Measurements from ENCODE around the gene QPCT.
"Not testable (repeated sequence)": the region's sequence is repeated elsewhere in the genome, so short reads cannot be mapped to it uniquely, and the experiment has no call there.

The QPCT gene

DNA sequence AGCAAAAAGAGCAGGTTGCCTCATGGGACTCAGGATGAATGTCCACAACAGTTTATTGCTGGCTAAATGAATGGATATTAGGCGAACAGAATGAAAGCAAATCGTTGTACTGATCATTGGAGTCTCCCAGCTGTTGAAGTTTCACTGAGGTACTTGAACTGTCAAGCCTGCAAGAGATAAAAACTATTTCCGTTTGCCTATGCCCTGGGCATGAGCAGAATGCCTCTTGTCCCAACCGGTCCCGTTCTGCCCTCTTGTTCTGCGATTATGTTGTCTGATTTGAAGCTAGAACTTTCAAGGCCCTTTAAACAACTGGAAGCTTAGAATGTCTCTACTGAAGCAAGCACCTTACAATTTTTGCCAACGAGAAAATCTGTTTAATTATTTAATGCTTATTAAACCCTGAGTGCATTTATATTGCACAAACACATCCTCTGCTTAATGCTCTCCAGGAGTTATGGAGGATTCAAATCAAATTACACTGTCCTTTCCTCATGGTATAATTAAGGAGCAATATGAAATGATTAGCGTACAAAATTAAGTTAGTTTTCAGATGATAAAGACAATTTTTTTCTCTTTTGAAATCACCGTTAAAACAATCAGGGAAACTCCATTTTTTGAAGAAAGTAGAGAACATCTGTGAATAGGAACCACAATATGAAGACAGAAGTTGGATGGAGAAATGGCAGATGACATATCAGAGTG lies 17.7 kb downstream of the QPCT start:
- DNase-seq, result no peak

DNA sequence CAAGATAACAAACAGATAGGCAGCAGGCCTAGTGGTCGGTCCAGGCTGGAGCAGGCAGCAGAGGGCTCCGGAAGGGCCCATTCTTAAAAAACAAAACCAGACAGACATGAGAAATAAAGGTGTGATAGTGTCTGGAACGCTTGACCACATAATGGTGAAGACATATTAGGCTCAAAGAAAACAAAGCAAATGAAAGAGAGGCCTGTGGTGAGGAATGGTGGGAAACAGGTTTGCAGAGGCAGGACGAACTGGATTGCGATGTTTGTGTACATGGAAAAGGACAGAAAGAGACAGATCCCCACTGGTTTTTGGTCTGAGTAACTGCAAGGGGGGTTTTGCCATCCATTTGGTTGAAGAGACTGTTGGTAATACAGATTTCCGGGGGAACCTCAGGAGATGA lies 19.9 kb downstream of the QPCT start:
- no peak for DNase-seq

DNA sequence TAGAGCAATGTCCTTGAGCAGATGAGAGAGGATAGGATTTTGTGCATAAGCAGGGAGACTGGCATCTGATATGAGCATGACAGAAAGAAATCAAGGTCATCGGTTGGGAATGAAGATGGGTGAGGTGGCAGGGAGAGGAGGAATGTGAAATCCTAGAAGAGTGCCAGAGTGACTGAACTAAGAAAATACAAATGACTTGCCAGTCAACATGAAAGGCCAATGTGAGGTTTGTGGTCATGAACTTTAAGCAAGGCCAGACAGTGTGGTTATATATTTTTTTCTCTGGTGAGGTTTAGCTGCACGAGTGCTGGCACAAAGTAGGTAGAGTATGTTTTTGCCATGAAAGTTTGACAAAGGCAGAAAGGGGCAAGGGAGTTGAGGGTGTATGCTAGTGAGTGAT lies 21.2 kb downstream of the QPCT start:
- peak; percentile 55 for DNase-seq

DNA sequence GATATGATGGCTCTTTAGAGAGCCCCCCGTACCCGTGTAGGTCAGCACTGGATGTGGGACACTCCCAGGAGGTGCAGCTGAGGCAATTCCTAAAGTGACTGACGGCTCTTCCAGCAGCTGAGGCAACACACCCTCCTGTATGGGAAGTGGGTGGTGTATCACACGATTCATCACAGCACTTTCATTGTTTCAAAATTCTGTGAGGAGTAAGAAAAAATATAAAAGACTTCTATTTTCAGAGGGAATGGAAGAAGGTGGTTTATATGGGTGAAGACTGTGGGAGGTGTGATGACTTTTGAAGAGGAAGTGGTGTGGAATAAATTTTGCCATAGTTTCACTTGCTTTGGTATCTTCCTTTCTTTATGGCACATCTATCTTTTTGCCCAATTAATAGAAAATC lies 22.3 kb downstream of the QPCT start:
- DNase-seq, result no peak

DNA sequence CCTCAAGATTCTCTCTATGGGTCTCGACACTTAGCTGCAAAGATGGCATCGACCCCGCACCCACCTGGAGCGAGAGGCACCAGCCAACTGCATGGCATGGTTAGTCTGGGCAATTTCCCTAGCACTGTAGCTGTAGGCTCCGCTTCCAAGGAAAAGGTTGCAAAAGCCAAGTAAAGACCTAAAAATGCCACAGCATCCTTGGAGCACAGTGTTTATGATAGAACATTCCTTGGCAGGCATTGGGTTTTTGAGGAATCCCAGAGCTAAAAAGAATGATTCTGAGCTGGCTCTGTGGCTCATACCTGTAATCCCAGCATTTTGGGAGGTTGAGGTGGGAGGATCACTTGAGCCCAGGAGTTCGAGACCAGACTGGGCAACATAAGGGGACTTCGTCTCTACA lies 22.9 kb downstream of the QPCT start:
- no peak for DNase-seq

DNA sequence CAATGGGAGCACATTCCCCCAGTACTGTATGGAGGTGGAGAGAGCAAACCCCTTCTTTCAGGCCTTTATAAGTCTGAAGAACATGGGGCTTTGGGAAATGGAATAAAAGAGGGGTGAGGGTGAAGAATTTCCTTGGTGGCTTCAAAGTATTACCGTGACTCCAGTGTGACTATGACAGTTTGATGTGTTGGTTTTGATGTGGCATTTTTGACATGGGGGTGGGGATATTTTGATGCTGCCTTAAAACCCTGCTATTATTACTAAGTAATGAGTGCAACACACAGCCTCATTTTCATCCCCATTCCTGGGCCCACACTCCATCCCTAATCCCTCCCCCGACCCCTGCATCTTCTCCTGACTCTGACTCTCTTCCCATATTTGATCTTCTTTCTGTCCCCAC lies 23.6 kb downstream of the QPCT start:
- no peak for DNase-seq

DNA sequence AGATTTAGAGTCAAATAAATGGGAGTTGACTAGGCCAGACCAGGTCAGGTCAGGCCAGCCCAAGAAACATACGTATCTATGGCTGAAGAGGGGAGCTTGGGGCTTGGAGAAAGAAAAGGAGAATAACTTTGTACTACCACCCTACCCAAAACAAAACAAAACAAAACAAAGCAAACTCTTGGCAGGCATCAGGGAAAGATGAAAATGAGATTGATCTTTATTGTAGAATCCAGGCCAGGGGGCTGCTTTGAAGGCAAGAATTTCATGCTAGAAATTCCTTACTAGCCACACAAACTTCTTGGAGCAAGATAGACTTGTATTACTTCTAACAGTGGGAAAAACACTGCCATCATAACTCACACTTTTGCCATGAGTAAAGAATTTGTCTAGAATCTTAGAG lies 26.2 kb downstream of the QPCT start:
- no peak for DNase-seq

DNA sequence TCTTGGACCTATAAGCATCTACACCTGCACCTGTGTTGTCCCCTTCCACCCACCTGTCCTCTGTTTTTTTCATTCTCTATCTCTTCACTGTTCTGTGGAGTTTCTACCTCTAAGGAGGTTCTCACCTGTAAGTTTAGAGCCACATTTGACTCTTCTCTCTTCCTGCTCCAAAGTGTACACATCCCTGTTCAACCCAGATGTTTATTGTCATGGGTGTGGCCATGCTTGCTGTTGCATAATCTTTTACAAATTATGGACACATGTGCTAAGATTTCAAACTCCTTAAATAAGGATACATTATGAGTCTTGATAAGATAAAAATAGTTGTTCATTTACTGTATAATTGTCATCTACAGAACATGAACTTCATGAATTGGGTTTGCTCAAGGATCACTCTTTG lies 27.6 kb downstream of the QPCT start:
- DNase-seq, result no peak

DNA sequence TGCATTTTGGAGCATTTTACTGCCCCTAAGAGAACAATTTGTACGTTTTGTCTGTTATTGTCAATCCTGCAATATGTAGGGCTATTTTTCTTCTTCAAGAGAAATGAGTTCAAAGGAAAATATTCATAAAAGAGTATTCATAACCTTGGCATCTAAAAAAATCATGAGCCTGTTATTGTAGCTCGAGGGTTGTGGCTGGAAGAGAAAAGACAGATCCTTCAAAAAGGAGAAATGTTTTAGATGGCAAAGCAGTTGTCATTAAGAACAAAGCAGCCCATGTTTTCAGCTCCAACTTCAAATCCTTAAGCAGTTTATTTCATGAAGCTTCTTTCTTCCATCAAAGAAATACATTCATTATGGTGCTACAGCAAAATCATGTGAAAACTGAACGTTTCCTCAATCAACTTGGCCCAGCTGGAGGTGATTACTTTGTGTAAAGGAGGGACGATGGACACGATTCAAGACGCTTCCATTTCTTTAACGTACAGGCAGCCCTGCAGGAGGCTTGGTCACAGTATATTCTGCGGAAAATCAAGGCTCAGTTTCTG lies 31.4 kb downstream of the QPCT start:
- DNase-seq, result no peak

DNA sequence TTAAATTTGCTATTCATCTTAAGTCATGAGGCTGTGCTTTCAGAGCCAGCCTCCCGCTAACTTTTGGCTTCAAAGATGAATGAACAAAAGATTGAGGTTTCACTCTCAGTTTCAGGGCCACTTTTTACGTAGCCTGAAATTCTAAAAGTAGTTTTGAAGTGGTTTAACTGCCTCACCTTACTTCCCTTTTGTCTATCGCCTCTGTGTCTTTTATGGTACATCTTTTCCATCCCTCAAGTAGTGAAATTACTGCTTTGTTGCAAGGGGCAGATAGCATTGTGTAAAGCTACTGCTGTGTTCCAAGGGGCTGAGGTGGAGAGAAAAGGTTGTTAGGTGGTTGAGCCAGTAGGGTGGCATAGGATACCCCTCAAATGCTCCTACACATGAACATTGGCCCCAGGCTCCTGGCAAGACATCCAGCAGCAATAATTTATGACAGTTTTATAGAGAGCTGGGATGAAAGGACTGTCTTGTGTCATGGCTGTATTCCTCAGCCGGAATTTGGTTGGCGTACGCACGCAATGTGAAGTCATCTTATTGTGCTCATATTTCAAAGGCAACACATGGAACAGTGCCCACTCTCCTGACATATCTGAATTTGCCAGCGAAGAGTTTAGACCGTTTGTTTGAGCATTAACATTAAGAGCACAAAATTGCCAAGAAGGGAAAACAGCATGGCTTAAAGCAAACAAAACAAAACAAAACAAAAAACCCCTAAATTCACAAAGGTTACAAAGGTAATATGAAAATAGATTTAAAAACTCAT lies 32.2 kb downstream of the QPCT start:
- peak; percentile 85 for DNase-seq

DNA sequence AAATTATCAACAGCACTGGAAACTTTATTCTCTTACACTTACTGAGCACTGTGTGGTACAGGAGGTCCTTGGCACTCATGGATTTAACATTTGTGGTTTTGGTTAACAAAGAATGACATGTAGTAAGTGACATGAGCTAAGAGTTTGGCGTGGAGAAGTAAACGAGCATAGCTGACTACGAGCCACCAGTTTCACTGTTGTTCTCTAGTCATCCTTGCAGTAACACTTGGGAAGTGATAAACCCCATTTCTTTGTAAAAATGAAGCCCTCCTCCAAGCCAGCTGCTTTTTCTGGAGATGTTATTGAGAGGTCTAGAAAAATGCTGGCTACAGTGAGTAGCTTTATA lies 32.7 kb downstream of the QPCT start:
- peak; percentile 81 for DNase-seq

DNA sequence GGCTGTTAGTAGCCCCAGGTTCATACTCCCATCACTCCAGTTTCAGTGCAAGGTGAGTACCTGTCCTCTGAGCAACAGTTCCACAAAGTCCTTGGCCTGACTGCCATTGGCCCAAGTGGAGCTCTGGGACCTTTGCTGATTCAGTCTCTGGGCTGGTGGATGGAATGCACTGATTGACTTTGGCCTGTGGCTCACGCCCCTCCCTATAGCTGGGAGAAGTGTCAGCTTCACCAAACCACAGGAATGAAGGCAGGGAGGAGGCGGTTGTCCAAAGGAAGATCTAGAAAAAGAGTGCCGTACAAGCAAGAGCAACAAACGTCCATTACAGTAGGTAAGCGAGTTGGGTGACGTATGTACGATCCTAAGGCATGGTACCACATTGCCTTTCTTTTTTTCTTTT lies 34.0 kb downstream of the QPCT start:
- no peak for DNase-seq

DNA sequence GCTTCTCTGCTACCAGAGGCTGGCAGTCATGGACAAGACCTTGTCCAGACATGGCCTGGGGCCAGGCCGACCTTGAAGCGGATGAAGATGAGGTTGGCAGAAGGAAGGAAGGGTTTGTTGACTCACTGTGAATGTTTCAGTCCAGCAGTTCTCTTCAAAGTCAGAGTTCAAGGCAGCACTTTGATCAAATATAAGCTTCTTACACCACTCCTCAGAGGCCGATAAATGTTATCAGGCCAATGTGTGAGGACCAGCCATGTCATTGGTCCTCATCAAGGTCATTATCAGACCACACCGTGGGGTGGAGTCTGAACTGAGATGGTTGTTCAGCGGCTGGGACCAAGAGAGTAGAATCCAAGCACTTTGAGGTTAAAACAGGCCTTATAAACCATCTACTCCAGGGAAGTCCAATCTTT lies 35.5 kb downstream of the QPCT start:
- DNase-seq, result no peak

DNA sequence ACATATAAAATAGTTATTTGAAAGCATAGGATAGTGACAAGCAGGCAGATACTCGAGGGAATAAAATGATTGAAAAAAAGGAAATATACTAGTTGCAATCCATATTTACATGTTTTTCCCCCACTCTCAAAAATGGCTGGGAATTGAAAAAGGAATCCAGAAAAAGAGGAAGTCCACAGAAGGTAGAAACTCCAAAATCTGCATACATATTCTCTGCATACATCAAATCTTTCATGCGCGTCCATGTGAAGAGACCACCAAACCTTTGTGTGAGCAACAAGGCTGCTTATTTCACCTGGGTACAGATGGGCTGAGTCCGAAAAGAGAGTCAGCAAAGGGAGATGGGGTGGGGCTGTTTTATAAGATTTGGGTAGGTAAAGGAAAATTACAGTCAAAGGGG lies 36.4 kb downstream of the QPCT start:
- DNase-seq, result not testable (repeated sequence)

DNA sequence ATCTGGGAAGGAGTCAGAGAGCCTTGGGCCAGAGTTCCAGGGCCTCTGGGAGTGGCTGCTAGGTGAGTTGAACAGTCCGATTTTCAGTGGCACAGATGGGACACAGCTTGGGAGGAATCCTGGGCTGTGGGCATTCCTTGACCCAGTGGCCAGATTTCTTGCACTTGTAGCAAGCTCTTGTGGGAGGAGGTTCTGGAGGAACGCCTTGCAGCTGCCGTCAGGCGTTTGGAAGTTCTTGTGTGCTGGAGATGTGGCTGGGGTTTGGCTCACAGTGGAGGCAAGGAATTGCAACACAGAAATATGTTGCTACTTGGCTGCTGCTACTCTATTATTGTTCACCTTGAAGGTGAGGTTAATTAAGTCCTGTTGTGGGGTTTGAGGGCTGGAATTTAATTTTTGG lies 39.8 kb downstream of the QPCT start:
- DNase-seq, result not testable (repeated sequence)

DNA sequence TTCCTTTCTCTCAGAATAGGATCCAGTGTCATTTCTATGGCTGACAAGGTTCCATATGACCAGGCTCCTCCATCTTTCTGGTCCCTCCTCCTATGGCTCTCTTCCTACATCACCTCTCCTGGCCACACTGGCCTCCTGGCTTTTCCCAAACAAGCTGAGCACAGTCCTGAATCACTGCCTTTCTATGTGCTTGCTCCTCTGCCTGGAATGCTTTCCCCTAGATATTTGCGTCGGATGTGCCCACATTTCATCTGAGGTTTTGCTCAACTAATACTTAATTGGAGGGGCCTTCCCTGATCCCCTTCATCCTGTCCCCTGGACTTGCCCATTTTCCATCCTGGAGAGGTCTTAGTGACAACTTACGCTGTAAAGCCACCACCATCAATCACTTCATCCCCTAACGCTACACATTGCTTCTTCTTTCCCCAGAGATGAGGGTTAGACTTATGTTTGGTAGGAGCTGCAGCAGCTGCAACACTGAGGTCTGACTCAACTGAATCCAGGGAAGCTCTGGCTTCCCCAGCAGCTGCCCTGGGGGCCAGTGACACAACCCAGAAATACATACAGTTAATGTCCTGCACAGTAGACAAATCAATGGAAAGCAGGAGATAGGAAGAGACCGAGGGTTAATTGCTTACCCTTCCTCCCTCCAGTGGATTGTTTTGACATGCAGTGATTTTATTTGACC lies 42.9 kb downstream of the QPCT start:
- DNase-seq, result no peak

DNA sequence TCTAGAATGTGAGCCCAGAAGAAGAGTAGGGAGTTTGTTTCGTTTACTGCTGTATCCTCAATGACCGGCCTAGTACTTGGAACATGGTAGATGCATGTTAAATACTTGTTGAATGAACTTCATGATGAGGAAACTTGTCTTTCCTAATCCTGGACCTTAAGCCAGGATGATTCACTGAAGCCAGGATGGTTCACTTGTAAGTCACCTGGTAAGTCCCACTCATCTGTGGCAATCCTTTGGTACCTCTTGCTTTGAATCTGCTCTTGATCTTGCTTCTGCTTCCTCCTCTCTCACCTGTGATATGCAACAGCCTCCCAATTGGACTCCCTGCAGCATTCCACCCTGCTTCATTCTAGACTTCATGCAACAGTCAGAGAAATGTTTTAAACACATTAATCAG lies 43.6 kb downstream of the QPCT start:
- DNase-seq, result no peak

DNA sequence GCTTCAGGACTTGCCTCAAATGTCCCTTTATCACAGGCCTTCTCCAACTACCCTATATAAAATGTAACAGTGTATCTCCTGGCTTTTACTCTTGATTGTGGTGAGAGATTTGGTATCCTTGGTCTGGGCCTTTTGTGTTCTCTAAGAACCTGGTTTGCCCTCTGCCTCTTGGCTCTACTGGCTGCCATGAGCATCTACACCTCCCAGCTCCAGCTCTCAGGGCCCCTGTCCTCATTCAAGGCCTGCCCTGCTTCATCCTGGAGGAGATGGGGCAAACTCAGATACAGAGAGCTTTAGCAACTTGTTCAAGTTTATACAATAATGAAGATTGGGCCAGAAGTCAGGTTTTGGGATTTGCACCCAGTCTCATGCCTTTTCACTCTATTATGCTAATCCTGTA lies 45.0 kb downstream of the QPCT start:
- peak; percentile 34 for DNase-seq

DNA sequence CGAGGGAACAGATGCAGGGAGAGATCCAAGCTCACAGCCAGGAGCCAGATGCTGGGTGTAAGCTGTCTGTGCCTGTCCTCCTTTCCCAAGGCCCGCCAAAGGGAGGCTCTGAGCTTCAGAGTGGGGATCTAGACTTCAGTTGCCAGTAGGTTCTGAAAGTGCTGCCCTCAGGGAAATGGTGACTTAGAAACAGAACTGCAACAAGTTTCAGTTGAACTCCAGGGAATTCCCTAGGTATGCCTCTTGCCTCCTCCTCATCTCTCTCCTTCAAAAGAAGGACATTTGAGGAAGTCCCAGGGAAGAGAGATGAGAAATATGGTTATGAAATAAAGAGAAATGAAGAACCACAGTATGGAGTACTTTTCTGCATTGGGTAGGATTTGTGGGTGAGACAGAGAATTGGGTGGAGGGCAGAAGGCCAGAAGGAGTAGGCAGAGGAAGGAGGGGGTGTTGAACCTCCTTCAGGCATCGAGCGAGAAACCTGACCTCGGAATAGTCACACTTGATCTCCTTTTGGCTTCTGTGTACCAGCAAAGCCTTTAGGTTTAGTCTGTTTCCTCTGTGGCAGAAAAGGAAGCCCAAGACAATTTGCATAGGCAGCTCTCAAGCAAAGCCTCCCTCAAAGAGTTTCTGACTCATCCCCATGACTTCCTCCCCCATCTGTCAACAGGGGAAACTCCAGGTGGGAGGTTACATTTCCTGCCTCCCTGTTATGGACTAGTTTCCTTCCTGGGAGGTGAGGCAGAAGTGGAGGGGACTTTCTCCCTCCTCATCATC lies 45.7 kb downstream of the QPCT start:
- peak; percentile 91 for DNase-seq

DNA sequence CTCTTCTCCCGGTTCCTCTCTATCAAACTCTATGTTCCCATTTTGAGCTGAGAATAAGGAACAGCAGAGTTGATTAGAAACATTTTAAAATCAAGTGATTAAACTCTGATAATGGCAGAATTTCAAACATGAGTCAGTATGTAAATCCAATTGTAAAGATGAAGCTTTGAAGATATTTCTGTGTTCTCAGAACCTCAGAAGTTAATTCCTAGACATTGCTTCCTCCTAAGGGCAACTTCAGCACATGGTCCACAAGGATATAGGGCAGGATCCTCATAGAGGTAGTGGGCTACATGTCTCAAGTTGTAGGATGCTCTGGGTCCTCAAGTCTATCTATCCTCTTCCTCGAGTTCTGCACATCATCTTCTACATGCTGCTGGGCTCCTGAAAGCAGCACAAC lies 46.3 kb downstream of the QPCT start:
- no peak for DNase-seq

DNA sequence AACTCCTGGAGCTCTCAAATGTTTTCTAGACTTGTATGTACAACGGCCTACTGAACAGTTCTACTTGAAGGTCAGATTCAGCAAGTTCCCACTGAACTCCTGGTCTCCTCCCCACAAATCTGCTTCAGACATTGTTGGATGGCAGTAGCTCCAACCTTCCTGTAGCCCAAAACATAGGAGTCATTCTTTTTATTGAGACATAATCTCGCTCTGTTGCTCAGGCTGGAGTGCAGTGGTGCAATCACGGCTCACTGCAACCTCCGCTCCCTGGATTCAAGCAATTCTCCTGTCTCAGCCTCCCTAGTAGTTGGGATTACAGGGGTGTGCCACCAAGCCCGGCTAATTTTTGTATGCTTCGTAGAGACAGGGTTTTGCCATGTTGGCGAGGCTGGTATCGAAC lies 47.3 kb downstream of the QPCT start:
- DNase-seq, result no peak

DNA sequence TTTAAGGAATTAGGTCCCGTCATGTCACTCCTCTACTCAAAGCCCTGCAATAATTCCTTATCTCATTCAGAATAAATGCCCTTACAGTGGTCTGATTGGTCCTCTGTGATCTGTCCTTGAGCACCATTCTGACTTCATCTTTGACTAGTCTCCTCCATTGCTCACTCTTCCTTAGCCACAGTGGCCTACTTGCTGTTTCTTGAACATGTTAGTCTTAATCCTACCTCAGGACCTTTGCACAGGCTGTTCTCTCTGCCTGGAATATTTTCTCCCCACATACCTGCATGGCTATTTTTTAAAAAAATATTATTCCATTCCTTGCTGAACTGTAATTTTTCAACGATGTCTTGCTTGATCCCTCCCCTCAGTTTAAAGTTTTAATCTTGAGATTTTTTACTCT lies 48.0 kb downstream of the QPCT start:
- DNase-seq, result no peak

DNA sequence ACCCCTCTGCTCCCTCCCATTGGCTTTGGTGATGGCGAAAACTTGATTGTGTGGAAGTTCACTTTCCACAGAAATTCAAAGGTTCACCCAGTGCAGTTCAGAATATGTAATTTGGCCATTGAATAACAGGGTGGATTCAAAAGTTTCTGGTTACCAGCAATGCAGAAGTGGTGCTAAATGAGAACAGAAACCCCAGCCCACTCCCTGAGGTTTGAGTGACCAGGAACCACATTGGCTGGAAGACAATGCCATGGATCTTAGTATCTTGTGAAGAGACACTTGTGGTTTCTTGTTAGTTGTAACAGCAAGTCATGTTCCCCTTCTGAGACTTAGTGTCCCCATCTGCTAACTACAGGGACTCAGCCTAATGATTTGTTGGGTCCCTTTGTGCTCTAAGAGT lies 49.8 kb downstream of the QPCT start:
- DNase-seq, result no peak

Measured in activated CD4-positive, alpha-beta T cell treated with anti-CD3 and anti-CD28 coated beads, Interleukin-2, Interleukin-6, amounts not matched to agents 100 ng/mL and 50 ng/mL, durations not matched to agents 16 hours and 8 hours (primary cell).